HK-2 (cell line): Measurements from ENCODE around the gene MCM10.
"Not testable (repeated sequence)": the region's sequence is repeated elsewhere in the genome, so short reads cannot be mapped to it uniquely, and the experiment has no call there.

Experiments
- DNase-seq: peaks from one replicate; pipeline ENCODE4 v3.0.0-alpha.2; 2018; ENCODE audit not compliant: unreplicated experiment

Gene MCM10

DNA sequence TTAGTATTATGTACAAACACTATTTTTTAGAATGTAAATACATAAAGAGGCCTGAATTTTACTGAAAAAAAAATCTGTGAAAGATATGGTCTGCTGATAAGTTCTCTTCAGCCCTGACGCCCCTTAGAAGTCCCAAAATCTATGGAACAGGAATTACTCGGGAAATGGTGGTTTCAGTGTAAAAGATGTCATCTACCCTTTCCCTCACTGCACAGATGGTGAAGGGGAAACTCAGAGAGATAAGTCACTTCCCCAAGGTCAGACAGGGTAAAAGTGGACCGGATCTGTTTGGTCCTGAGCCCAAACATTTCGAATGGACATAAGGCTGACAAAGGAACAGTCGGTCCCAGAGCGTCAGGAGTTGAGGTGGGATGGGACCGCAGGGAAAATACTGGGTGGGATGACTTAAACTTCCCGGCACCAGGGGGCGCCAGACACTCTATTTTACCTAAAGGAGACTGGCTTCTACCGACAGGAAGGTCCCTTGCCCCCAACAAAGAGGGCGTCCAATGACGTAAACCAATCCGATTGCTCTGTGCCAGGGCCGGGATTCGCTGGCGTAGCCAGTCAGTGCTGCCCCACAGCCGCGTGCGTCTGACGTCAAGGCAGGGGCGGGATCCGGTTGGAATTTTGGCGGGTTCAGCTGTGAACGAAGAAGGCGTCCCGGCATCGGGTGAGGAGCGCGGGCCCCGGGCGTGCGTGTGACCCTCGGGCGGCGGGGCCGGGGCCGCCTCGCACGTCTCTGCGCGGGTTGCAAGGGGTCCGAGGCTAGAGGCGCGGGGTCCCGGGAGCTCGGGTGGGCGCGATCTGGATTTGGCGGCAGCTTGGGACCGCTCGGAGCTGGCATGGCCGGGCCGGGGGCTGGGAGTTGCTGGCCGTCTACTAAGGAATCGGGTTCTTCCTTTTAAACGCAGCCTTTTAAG is at the start of gene MCM10:
MCM10 (plus strand) TSS at position 625 of the 923 bp plus-strand sequence. CDS start 2,645 bp downstream, outside the sequence.
- DNase-seq: peak; percentile 94

DNA sequence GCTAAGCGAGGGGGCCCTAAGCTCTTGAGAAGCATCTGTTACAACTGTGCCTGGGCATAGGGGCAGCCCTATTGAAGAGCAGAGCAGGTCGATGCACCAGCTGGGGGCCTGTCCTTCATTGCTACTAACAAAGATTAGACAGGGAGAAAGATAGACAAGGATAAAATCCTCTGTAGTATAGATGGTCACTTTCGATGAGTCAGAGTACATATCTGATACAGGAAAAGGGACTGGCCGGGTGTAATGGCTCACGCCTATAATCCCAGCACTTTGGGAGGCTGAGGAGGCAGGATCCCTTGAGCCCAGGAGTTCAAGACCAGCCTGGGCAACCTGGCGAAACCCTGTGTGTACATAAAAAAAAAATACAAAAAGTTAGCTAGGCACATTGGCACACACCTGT is 47.8 kb upstream of the MCM10 start:
- no peak for DNase-seq

DNA sequence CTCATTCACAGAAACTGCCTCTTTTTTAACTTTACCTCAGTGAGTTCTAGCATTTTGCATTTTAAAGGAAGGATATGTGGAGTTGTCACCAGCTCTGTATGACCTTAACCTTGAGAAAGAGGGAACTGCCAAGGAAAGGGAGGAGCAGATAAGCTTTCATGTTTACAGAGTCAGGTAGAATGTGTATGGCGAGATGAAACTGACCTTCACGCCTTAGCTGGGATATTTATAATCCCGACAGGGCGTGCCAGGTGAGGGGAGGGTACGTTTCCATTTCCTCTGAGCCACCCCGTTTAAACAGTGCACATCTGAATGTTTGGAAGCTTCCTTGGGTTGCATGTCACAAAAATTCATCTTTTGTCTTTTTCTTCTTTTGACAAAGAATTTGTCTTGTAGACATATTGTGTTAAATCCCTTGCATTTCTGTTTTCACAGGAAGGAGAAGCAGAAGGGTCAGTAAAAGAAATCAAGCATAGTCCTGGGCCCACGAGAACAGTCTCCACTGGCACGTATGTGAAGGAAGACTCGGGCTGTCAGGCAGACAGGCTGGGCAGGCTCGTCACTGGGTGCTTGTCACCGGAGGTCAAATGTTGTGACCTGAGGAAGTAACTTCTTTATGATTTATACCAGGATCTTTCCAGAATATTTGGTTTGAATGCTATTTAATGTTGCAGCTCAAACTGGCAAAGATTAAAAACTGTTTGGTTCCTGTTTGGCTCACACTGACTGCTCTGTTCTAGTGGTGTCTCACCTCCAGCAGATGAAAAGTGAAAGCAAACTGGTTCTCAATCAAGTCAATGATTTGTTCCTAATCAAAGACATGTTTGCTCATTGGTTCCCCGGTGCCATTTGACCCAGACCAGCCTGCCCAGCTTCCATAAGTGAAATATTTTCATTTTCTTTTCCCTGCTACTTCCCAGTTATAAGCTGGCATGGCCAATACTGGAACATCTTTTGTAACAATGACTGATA is 45.2 kb upstream of the MCM10 start:
- DNase-seq: no peak

DNA sequence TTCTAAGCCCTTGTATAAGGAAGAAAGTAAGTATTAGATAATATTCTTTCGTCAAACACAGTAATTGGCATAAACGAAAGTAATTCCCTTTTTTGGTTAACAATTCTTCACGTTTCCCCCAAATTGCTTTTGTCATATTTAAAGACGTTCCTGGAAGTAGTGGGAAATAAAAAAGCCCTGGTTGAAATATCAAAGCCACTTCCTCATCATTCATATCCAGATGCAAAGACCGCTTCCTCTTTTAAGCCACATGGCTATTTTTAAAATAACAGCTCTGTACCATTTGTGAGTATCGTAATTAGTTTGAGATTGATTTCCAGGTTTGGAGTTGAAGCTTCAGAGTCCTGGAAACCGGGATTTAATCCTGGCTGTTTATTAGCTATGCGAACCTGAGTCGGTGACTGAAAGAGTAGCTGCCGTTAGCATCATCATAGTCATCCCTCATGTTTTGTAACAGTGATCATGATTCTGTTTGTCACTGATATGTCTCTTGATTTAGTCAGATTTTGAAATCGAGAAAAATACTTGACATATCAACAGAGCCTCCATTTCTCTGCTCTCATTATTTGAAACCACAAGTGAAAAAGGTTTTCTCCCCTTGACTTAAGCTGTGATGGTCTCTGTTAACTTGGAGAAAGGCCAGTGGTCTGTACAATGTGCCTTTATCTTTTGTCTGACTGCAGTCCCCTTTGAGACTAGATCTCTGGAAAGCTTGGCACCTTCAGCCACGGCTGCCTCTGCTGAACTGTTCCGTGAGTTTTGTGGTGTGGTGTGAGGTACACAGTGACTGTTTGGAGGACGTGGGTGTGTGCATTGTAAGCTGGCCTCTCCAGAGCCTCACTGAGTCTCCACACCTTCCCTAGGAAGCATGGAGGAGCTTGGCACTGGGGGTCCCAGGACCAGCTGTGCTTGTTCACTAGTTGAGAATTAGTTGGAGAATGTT is 43.2 kb upstream of the MCM10 start:
- DNase-seq: no peak

DNA sequence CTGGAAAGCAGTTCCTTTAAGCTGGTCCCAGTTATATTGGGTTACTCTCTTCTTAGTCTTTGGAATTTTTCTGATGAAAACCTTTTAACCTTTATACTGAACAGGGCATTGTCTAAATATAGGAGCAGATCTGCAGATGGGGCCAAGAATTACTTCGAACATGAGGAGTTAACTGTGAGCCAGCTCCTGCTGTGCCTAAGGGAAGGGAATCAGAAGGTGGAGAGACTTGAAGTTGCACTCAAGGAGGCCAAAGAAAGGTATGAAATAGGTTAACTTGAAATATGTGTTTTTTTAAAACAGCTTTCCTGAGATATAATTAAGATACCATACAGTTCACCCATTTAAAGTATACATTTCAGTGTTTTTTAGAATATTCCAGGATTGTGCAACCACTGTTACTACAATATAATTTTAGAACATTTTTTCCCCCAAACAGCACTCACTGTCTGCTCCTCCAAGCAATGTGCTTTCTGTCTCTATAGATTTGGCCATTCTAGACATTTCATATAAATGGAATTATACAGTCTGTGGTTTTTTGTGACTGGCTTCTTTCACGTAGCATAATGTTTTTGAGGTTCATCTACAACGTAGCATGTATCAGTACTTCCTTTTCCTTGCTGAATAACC is 42.5 kb upstream of the MCM10 start:
- no peak for DNase-seq

DNA sequence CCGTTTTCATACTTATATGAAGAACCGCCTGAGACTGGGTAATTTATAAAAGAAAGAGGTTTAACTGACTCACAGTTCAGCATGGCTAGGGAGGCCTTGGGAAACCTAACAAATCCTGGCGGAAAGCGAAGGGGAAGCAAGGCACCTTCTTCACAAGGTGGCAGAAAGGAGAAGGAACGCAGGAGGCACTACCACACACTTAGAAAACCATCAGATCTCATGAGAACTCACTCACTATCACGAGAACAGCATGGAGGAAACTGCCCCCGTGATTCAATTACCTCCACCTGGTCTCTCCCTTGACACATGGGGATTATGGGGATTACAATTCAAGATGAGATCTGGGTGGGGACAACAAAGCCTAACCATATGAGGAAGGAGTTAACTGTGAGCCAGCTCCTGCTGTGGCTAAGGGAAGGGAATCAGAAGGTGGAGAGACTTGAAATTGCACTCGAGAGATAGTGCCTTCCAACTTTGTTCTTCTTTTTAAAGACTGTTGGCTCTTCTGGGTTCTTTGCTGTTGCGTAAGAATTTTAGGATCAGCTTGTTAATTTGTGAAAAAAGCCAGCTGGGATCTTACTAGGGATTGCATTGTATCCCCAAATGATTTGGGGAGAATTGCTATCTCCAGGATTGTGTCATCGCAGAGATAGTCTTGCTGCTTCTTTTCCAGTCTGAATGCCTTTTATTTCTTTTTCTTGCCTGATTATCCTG is 40.4 kb upstream of the MCM10 start:
- DNase-seq: no peak

DNA sequence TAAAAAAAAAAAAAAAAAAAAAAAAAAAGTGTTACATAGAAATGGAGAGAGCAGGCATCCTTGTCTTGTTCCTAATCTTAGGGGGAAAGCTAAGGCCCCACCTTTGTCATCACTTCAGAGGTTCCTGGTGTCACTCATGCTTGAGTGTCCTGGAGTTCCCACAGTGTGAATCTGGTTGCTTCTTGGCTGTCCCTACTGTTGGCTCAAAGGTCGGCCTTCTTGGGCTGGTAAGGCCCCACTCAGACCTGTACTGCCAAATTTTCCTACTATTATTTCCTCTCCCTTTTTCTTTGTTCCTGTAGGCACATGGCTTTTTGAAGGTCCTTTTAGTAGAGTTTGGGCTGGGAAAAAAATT is 39.9 kb upstream of the MCM10 start:
- DNase-seq: no peak

DNA sequence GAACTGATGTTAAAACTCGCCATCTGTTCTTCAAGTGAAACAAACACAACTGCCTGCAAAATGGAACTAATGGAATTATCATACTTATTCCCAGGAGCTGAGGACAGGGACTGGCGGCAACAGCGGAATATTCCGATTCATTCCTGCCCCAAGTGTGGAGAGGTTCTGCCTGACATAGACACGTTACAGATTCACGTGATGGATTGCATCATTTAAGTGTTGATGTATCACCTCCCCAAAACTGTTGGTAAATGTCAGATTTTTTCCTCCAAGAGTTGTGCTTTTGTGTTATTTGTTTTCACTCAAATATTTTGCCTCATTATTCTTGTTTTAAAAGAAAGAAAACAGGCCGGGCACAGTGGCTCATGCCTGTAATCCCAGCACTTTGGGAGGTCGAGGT is 24.7 kb upstream of the MCM10 start:
- no peak for DNase-seq

DNA sequence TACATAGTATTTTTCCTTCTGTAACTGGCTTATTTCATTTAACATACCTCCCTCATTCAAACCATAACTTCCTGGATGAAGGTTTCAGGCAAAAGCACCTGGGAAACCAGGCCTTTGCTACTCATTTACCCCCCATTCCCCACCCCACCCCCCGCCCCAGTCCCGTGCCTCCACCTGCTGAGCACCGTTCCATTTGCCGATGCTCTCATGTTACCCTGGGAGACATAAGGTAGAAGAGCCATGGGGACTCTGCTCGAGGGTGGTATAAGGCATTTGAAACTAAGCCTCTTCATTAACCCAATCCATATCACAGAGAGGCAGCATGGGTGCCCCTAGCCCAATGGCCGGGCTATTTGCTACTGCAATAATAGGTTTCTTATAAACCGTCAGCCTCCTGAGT is 22.2 kb upstream of the MCM10 start:
- no peak for DNase-seq

DNA sequence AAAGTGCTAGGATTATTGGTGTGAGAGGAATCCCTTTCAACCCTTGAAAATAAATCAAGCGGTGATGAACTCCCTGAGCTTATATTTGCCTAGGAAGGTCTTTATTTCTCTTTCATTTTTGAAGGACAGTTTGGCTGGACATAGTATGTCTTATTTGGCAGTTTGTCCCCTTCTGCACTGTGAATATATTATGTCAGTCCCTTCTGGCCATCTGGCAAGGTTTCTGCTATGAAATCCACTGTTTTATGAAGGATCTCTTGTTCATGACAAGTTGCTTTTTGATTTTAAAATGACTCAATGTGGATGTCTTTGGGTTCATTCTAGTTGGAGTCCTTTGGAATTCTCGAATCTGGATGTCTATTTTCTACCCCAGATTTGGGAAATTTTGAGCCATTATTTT is 21.7 kb upstream of the MCM10 start:
- DNase-seq: no peak

DNA sequence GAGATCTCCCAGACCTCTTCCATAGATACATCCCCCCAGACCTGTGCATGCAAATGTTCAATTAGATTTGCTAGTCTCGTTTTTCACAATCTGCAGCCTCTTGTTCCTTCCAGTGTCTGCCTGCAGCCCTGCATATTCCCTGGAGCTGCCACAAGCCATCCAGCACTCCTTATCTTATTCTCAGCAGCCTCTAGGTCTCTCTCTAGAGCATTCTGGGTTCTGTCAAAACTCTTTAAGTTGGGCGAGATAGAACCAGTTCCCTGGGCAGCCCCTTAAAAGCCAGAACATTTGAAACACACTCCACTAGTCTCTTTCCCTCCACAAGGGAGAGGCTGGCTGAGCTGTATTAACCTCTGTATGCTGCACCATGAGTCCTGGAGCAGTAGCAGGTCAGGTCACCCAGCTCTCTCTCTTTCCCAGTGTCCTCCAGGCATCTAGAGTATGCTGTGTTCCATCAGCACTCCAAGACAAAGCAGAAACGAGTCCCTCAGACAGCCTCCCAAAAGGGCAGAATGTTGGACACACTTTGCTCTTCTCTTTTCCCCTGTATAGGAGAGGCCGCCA is 20.6 kb upstream of the MCM10 start:
- no peak for DNase-seq

DNA sequence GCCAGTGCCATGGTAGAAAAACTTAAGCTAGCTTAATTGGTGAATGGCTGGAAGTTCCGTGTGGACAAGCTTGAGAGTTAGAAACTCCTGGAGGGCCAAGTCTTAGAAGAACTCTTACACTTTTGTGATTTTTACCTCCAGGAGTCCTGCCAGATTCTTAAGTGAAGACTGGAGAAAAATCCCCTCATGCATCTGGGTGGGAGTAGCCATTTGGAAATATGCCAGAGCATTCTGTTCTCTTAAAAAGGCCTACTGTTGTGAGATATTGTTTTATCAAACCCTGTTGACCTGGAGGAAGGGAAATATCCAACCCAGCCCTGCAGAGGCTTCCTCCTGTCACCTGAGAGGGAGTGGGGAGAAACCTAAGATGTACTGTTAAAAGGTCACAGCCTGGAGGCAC is 17.6 kb upstream of the MCM10 start:
- DNase-seq: no peak

DNA sequence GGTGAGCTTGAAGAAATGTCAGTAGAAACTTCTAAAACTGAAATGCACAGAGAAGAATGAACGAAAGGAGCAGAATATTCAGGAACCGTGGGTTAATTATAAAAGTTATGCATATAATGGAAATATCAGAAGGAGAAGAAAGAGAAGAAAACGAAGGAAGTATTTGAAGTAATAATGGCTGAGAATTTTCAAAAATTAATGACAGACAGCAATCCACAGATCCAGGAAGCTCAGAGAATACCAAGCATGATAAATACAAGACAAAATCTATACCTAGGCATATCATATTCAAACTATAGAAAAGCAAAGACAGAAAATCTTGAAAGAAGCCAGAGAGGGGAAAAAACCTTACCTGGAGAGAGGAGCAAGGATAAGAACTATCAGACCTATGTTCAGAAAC is 16.5 kb upstream of the MCM10 start:
- no peak for DNase-seq

DNA sequence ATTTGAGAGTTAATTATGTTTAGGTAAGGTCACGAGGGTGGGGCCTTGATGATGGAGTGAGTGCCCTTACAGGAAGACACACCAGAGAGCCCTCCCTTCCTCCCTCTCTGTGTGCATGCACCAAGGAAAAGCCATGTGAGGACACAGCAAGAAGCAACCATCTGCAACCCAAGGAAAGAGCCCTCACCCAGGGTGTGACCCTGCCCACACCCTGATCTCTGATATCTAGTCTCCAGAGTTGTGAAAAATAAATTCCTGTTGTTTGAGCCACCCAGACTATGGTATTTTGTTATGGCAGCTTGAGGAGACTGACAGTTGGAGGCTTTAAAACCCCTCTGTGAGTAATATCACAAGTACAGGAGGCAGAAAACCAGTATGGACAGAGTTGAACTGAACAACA is 15.0 kb upstream of the MCM10 start:
- DNase-seq: no peak

DNA sequence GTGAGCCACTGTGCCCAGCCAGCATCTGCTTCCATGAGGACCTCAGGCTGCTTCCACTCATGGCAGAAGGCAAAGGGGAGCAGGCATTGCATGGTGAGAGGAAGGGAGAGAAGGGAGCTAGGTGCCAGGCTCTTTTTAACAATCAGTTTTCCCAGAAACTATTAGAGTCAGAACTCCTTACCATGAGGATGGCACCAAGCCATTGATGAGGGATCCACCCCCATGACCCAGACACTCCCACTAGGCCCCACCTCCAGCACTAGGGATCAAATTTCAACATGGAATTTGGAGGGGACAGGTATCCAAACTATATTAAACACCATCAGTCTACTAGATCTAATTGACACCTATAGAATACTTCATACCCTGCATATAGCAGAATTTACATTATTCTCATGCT is 14.2 kb upstream of the MCM10 start:
- no peak for DNase-seq

DNA sequence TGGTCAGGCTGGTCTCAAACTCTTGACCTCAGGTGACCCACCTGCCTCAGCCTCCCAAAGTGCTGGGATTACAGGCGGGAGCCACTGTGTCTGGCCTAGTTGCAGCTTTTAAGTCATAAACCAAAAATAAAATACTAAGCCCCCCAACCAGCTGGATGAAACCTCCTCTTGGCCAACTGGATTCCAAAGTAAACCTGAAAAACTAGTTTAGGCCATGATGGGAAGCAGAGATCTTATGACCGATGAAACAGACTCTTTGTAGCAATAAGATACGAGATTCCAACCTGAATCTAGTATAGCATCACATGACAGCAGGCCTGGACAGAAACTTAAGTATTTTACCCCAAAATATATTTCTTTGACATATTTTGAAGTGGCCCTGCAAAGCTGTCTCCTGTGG is 9.1 kb upstream of the MCM10 start:
- no peak for DNase-seq

DNA sequence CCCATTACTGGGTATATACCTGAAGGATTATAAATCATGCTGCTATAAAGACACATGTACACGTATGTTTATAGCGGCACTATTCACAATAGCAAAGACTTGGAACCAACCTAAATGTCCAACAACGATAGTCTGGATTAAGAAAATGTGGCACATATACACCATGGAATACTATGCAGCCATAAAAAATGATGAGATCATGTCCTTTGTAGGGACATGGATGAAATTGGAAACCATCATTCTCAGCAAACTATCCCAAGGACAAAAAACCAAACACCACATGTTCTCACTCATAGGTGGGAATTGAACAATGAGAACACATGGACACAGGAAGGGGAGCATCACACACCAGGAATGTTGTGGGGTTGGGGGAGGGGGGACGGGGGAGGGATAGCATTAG is 5.5 kb upstream of the MCM10 start:
- not testable (repeated sequence) for DNase-seq

DNA sequence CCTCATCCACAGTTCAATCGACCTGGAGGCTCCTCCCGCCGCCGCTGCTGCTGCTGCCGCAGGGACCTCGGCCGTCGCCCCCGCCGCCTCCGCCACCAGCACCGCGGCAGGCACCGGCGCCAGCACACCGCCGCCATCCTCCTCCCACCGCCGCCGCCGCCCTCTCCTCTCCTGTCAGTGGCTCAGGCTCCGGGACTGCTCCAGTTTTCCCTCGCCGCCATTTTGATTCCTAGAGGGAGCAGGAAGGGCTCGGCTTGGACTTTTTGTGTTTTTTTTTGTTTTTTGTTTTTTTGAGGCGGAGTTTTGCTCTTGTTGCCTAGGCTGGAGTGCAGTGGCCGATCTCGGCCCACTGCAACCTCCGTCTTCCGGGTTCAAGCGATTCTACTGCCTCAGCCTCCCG is 3.0 kb upstream of the MCM10 start:
- no peak for DNase-seq

DNA sequence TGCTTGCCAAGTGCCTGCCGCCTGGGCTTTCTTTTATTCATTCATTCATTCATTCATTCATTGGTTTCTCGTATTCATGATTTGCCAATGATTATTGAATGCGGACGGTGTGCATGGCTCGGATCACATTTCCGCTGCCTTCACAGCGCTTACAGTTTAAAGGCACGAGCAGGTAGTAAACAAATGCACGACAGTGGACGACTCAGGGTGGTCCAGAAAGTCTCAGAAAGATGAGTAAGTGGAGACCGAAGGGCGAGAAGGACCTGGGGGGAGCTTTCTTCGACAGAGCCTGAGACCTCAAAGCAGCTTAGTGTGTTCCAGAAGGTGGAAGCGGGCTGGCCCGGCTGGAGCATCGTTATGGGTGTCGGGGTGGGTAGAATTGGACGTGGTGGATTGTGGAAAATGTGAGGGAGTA is 506 bp downstream of the MCM10 start:
- peak; percentile 4 for DNase-seq

DNA sequence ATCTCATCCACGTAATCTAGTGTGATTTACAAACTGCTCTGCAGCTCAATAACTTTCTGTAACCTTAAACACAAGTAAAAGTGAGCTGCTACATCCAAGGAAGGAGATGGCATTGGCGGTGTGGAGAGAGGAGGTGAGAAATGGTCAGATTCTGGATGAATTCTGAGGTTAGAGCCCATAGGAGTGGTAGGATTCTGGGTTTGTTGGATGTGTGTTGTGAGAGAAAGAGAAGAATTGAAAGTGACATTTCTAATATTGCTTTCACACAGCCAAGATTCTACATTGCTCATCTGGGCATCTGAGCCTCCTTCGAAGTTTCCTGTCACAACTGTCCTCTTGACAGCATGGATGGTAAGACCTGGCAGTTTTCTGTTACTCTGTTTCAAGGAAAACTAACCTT is 2.5 kb downstream of the MCM10 start:
- no peak for DNase-seq
